VCaP (cell line): ENCODE results near the gene TMPRSS3.

Experiments
- H3K27ac ChIP-seq: fragments of 450-650 bp; 2 replicates; pipeline ENCODE4 v1.5.1; 2017
- CTCF ChIP-seq: fragments of 450-650 bp; conservative IDR thresholded peaks from 2 replicates; pipeline ENCODE4 v1.5.1; 2017; ENCODE audit warnings: mild to moderate bottlenecking, moderate library complexity

The TMPRSS3 gene

GRCh38 chr21:42341776-42342542, 53.9 kb downstream of the TMPRSS3 start:
- no peak for TF ChIP-seq CTCF
- peak overlapping the region; percentile 41 for H3K27ac ChIP-seq

GRCh38 chr21:42340187-42341050, 55.4 kb downstream of the TMPRSS3 start:
- no peak for TF ChIP-seq CTCF
- H3K27ac ChIP-seq = peak overlapping the region; percentile 94; the same call in 1 of the 2 replicates

- H3K27ac ChIP-seq = peak overlapping the region; percentile 94
- no peak for TF ChIP-seq CTCF
Observed at GRCh38 chr21:42338729-42339715, 56.8 kb downstream of the TMPRSS3 start.

- peak; percentile 95 for TF ChIP-seq CTCF
- peak overlapping the region; percentile 94 for H3K27ac ChIP-seq
Observed at GRCh38 chr21:42337830-42338728, 57.8 kb downstream of the TMPRSS3 start.

- no peak for TF ChIP-seq CTCF
- H3K27ac ChIP-seq = peak overlapping the region; percentile 94
Observed at GRCh38 chr21:42337276-42337675, 58.6 kb downstream of the TMPRSS3 start.

- no peak for TF ChIP-seq CTCF
- H3K27ac ChIP-seq = peak overlapping the region; percentile 94; the same call in 1 of the 2 replicates
Observed at GRCh38 chr21:42336054-42336453, 59.8 kb downstream of the TMPRSS3 start.
